MG63 (cell line): ENCODE results near the gene LSM5. TPM values are rescaled to one million over a fixed set of nuclear protein-coding genes. Genes with fewer than 3 reads are reported as not detected.

ENCODE experiments used
- DNase-seq: peaks from one replicate; pipeline ENCODE4 v3.0.0-alpha.2; 2020
- H3K27me3 ChIP-seq: fragments of 250-450 bp; sonication (Bioruptor Pico); 2 replicates; pipeline ENCODE4 v1.5.1; 2020; ENCODE audit warnings: mild to moderate bottlenecking, moderate library complexity
- H3K36me3 ChIP-seq: fragments of 250-450 bp; sonication (Bioruptor Pico); 2 replicates; pipeline ENCODE4 v1.5.1; 2020; ENCODE audit warnings: mild to moderate bottlenecking, moderate library complexity
- H3K4me3 ChIP-seq: fragments of 250-450 bp; sonication (Bioruptor Pico); 2 replicates; pipeline ENCODE4 v1.5.1; 2020; ENCODE audit warnings: mild to moderate bottlenecking, moderate library complexity
- H3K9me3 ChIP-seq: fragments of 250-450 bp; sonication (Bioruptor Pico); 2 replicates; pipeline ENCODE4 v1.5.1; 2020; ENCODE audit warnings: mild to moderate bottlenecking, moderate library complexity
- total RNA-seq: library from RNA; depleted of rRNA; stranded (reverse); fragments of >200 nt; shearing (Covaris generic); gene quantifications from 2 replicates; pipeline ENCODE4 v1.2.3, GENCODE V29; 2014; ENCODE audit warnings: low replicate concordance; rRNA removed

Gene LSM5
- total RNA-seq, result 31.5 and 220 TPM in 2 replicates

DNA sequence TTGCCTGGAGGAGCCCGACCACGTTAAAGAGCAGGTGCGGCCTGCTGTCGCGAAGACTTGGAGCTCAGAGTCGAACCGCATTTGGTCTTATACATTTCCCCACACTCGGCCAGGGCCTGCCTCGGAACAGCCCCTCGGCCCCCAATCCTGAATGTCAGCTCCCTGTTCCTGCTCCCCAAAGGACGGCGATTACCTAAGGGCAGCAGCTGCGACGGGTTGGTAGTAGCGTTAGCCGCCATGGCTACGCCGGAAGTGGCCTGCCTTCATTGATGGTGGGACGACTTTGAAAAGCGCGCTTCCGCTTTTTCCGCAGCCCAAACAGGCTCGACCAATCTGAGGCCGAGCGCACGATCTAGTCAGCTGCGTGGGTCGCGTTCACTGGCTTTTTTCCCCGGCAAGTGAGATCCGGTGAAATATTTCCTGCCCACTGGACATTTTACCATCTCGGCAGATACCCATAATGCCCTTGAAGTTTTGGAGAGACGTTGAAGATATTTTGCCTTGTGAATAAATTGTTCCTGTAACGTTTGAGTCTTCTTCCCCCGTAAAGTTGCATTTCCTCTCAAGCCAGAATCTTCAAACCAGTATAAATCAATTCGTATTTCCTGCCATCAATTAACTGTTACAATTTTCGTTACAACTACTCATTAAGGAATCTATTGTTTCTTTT, at the start of gene LSM5:
Gene LSM5 (minus strand): TSS at position 254 of the 670 bp plus-strand sequence. CDS start 15 bp downstream, at position 239.
- DNase-seq, result peak; percentile 94
- Histone ChIP-seq H3K9me3 (no peaks in the 10 kb centered on the region), H3K36me3 (peaks cover 23% of the 10 kb centered on the region), H3K4me3 (peak within 1 kb of the TSS; percentile 71), H3K27me3 (no peaks in the 10 kb centered on the region)

DNA sequence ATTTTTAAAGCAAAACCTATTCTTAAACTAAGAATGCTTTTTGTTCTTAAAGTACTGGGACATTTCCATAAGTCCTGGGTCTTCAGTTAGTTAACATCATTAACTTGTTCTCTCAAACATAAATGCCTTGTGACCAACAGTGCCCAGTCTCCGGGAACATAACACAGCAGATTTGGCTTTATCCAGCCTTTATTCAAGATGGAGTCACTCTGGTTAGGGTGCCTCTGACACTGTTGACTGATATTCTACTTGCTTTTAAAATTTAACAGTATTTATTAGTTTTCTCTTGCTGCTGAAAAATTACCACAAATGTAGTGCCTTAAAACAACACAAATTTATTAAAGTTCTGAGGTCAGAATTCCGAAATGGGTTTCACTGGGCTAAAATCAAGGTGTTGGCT, 49.2 kb upstream of the LSM5 start:
- no peak overlapping the region for H3K4me3 ChIP-seq
- H3K36me3 ChIP-seq, result peaks cover 7% of the 10 kb centered on the region
- H3K9me3 ChIP-seq, result no peaks in the 10 kb centered on the region
- no peak for DNase-seq
- H3K27me3 ChIP-seq, result no peaks in the 10 kb centered on the region

DNA sequence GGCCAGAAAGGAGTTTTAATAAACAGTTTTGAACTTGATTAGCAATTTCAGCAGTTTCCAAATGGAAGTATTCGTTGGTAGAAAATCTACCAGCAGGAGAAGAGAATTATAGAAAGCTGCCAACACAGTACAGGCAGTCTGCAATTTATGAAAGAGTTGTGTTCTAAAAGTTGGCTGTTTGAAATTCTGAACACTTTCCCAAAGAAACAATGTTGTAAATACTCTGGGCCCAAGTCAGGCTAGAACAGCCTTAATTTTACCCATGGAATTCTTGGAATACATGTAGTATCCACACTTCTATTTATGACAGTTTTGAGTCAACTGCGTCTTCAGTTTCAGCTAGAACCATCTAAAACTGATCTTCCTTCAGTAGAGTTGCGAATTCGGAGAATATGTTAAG, 47.6 kb upstream of the LSM5 start:
- Histone ChIP-seq H3K27me3 (no peaks in the 10 kb centered on the region), H3K36me3 (peaks cover 2% of the 10 kb centered on the region), H3K9me3 (no peaks in the 10 kb centered on the region), H3K4me3 (no peak overlapping the region)
- no peak for DNase-seq

DNA sequence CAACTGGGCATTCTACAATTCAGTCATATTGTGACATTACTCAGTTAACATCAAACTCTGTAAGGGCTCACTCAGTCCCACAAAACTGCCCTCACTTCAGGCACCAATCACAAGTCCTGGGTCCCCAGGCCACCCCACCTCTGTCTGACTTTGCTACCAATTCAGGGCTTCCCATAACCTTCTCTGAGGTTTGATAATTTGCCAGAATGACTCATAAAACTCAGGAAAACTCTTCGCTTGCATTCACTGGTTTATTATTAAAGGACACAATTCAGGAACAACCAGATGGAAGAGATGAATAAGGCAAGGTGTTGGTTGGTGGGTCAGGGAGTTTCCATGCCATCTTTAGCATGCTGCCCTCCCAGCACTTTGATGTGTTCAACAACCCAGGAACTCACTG, 46.4 kb upstream of the LSM5 start:
- no peaks in the 10 kb centered on the region for H3K9me3 ChIP-seq
- H3K4me3 ChIP-seq, result no peak overlapping the region

DNA sequence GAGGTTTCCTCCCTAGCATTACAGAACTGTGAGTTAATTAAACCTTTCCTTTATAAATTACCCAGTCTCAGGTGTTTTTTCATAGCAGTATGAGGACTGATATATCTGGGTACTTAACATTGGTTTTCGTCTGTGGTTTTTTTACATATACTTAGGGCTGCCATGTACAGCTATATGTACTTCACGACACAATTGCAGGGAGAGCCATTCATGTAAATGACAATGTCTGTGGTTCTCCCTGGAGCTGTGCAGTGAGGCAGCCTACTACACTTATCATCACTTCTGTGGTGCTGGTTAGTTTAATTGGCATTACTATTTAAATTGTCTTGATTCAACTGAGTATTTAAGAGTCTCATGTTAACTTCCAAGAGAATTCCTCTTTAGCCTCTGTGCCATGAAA, 45.8 kb upstream of the LSM5 start:
- H3K9me3 ChIP-seq, result no peaks in the 10 kb centered on the region
- H3K27me3 ChIP-seq, result no peaks in the 10 kb centered on the region
- peaks cover 7% of the 10 kb centered on the region for H3K36me3 ChIP-seq
- DNase-seq, result no peak
- H3K4me3 ChIP-seq, result no peak overlapping the region

More for the DNA sequence above, 46.4 kb upstream of the LSM5 start:
- H3K36me3 ChIP-seq, result peaks cover 5% of the 10 kb centered on the region
- no peak for DNase-seq
- no peaks in the 10 kb centered on the region for H3K27me3 ChIP-seq

DNA sequence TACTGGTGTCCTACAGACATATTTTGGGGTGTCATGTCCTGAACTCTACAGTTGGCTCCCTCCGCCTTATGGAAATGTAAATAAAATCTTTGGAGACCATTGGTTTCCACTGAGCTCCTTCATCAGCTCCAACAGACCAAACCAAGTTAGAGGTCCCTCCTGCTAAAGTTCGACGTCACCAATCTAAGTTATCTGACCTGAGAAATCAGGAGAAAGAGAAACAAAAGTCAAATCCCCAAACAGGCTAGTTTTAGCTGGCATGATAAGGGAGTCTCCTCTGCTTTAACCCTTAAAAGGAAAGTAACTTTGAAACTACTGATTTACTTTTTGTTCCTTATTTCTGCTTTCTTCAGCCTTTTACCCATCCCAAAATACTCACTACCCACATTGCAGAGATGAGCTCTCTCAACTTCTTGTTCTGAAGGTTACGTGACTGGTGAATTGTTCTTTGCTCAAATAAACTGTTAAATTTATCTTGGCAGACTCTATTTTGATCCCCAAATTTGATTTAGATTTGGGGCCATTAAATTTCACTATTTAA, 45.1 kb upstream of the LSM5 start:
- Histone ChIP-seq H3K9me3 (no peaks in the 10 kb centered on the region), H3K36me3 (peaks cover 7% of the 10 kb centered on the region), H3K27me3 (no peaks in the 10 kb centered on the region), H3K4me3 (no peak overlapping the region)
- DNase-seq, result no peak

DNA sequence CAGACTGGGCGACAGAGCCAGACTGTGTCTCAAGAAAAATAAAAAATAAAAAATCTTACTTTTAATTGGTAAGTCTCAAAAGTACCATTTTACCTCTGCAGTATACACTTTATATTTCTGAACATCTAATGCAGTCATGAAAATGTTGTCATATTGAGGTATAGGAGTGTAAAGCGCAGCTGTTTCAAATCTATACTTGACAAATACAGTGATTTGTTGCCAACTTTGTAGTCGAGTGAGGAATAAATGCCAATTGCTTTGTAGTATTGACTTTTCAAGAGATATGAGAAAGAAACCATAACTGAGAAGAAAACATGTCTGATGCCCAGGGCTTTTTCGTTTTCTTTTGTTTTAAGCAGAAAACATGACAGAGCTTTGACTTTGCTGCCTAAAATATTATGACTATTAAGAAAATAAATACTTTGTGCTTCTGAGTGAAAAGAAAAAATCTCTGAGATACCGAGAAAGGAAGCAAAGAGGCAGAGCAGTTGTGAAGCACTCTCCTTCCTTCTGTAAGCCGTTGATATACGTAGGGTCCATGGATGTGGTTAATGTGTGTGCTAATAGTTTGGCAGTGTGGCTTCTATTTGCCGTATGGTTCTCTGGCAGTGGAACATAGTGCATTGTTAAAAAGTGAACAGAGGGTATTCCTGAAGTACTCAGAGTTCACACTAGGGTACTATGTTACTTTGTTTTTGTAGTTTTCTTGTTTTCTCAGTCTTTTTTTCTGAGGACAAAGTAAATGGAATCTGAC, 43.3 kb upstream of the LSM5 start:
- DNase-seq, result no peak
- H3K9me3 ChIP-seq, result no peaks in the 10 kb centered on the region

DNA sequence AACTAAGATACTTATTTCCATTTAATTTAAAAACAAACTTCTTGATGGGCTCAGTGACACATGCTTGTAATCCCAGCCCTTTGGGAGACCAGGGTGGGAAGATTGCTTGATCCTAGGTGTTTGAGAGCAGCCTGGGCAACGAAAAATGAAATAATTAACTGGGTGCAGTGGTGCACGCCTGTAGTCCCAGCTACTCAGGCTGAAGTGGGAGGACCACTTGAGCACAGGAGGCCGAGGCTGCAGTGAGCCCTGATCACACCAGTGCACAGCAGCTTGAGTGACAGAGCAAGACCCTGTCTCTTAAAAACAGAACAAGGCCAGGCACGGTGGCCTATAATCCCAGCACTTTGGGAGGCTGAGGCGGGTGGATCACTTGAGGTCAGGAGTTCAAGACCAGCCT, 42.5 kb upstream of the LSM5 start:
- Histone ChIP-seq H3K36me3 (peaks cover 7% of the 10 kb centered on the region), H3K4me3 (no peak overlapping the region), H3K9me3 (no peaks in the 10 kb centered on the region), H3K27me3 (no peaks in the 10 kb centered on the region)
- no peak for DNase-seq

More for the DNA sequence above, 43.3 kb upstream of the LSM5 start:
- Histone ChIP-seq H3K36me3 (peaks cover 7% of the 10 kb centered on the region), H3K4me3 (no peak overlapping the region), H3K27me3 (no peaks in the 10 kb centered on the region)

DNA sequence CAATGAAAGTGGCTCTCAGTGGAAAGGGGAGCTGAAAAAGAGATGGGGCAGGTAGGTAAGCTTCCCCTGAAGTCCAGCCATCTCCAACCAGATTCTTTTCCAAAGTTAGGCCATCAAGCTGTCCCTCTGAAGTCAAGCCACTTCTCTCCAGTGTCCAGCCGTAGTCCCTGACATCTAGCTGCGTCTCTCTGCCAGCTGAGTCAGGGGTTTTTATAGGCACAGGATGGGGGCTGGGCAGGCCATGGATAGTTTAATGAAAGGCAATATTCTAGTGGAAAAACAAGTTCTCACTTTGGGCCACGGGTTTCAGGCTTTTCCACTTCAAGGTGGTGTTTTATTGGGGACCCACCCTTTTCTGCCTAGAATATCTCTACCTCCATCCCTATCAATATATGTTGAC, 41.9 kb upstream of the LSM5 start:
- H3K9me3 ChIP-seq, result no peaks in the 10 kb centered on the region
- no peak for DNase-seq
- no peaks in the 10 kb centered on the region for H3K27me3 ChIP-seq
- no peak overlapping the region for H3K4me3 ChIP-seq
- H3K36me3 ChIP-seq, result peaks cover 7% of the 10 kb centered on the region

DNA sequence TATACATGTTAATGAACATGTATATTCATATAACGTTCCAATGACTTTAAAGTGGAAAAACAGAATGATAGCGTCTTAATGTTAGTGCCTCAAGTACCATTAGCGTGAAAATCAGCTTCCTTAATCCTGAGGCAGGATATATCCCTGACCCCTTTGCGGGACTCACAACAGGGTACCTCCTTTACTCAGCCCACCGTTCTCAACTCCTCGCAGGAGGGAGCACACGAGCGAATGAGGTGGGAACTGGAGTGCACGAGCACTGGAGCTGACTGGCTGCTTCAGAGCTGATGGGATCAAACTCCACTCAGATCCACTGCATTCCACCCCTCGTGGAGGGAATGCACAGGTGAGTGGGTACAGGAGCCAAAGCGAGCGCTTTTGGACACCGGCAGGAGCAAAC, 41.2 kb upstream of the LSM5 start:
- H3K36me3 ChIP-seq, result peaks cover 7% of the 10 kb centered on the region
- H3K27me3 ChIP-seq, result no peaks in the 10 kb centered on the region
- H3K9me3 ChIP-seq, result no peaks in the 10 kb centered on the region
- no peak for DNase-seq
- H3K4me3 ChIP-seq, result no peak overlapping the region

DNA sequence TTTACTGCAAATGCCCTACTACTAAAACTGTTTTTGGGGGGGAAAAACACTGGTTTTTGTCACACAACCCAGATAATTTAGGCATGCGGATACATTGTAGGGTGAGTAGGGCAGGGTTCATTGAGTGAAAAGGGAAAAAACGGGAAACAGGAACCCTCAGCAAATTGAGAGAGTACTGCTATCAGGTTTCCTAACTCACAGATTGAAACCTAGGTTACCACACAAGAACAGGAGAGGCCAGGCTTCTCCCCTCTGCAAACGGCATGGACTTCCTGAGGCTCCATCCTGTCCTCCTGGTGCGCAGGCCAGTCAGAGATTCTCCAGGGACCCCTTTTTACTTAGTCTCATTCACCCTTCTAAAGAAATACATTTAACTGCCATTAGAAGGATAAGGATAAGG, 35.7 kb upstream of the LSM5 start:
- peaks cover 15% of the 10 kb centered on the region for H3K36me3 ChIP-seq

DNA sequence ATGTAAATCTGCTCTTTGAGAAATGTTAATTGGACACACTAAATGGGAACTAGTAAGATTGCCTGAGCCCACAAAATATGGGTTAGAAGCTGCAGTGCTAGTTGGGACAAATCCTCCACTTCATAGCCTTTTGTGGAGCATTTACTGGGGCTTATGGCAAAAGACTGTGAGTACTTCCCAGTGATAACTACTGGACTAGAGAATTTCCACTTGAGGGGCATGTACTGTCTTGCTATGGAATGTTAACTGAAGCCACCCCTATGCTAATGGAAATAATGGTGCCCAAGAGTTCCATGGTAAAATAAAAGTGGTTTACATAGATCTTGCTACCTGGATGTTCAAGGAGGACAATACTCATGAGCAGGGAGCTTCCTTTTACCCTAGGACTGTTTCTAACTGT, 34.5 kb upstream of the LSM5 start:
- peaks cover 13% of the 10 kb centered on the region for H3K9me3 ChIP-seq
- peaks cover 25% of the 10 kb centered on the region for H3K36me3 ChIP-seq
- no peaks in the 10 kb centered on the region for H3K27me3 ChIP-seq
- H3K4me3 ChIP-seq, result no peak overlapping the region
- no peak for DNase-seq

More for the DNA sequence above, 35.7 kb upstream of the LSM5 start:
- H3K4me3 ChIP-seq, result no peak overlapping the region
- no peak for DNase-seq
- H3K9me3 ChIP-seq, result peaks cover 2% of the 10 kb centered on the region; the same call in 1 of the 2 replicates
- H3K27me3 ChIP-seq, result no peaks in the 10 kb centered on the region

DNA sequence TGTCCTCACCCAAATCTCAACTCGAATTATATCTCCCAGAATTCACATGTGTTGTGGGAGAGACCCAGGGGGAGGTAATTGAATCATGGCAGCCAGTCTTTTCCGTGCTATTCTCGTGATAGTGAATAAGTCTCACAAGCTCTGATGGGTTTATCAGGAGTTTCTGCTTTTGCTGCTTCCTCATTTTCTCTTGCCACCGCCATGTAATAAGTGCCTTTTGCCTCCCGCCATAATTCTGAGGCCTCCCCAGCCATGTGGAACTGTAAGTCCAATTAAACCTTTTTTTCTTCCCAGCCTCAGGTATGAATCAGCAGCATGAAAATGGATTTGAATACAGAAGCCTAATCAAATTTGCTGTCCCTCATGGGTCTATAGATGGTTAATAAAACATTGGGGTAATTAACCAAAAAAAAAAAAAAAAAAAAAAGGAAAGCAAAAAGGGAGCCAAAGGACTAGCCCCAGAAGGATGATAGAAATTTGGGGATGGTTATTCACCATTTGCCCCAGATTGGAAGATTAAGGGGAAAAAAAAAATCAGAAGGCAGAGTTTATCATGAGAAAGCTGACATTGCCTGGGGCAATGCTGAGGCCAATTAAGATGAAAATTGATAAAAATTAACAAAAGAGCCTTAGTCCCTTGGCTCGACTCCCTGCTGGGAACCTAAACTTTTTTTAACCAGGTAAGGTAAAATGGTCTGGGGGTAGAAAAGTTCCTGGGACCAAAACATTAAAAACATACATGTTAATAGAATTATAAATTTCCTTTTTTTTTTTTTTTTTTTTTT, 32.8 kb upstream of the LSM5 start:
- no peak for DNase-seq
- Histone ChIP-seq H3K9me3 (peaks cover 28% of the 10 kb centered on the region), H3K36me3 (peaks cover 37% of the 10 kb centered on the region), H3K4me3 (no peak overlapping the region), H3K27me3 (no peaks in the 10 kb centered on the region)

DNA sequence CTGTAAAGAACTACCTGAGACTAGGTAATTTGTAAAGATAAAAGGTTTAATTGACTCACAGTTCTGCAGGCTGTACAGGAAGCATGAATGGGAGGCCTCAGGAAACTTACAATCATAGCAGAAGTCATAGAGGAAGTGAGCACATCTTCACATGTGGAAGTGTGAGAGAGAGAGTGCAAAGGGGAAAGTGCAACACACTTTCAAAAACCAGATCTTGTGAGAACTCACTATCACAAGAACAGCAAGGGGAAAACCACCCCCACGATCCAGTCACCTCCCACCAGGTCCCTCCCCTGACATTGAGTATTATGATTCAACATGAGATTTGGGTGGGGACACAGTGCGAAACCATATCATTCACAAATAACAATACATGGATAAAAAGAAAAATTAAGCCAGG, 29.6 kb upstream of the LSM5 start:
- Histone ChIP-seq H3K36me3 (peaks cover 53% of the 10 kb centered on the region), H3K27me3 (no peaks in the 10 kb centered on the region), H3K4me3 (no peak overlapping the region), H3K9me3 (peaks cover 39% of the 10 kb centered on the region)
- no peak for DNase-seq

DNA sequence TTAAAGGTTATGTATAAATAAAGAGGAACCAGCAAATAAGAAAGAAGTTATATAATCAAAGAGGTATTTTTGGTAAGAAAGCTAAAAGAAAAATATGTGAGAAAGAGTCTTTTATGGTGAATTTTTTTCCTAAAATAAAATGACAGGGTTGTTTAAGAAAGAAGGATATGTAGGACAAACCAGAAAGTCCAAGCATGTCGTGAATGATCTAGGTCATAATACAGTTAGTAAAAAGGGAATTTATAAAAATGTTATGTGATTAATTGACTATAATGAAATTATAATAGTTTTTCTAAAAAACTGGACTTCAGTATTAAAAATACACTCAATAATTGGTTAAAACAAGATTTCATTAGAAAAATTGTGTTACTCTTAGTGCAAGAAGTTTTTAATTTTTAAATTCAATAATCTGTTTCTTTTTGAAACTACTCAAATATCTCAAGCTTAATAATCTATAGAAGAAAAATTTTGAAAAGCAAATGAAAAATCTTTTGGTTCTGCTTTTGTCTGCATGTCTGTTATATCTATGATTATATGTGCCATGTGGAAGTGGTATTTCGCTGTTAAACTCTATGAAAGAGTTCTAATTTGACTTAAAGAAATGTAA, 28.5 kb upstream of the LSM5 start:
- no peaks in the 10 kb centered on the region for H3K27me3 ChIP-seq
- DNase-seq, result no peak
- no peak overlapping the region for H3K4me3 ChIP-seq
- H3K9me3 ChIP-seq, result peaks cover 39% of the 10 kb centered on the region
- peaks cover 57% of the 10 kb centered on the region for H3K36me3 ChIP-seq

DNA sequence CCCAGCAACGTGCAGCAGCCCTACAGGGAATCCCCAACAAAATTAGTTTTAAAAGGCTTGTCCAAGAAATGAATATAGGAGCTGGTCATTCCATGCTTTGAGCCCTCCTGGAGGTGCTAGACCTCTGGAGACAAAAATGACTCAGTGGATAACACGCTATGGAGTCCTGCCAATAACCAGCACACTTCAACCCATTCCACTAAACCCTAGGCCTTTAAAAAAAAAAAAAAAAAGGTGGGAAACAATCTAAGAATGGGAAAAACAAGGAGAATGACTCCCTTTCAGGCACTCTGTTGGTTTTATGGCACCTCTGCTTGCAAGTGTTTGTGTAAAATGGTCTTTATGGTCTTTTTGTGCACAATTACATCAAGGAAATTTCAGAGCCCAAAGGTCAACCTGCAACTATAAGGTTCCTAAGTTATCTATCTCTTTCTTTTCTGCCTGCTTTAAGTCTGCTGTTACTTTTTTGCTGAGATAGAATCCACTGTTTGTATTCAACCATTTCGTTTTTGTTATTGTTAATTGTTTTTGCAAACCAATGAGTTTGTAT, 26.4 kb upstream of the LSM5 start:
- Histone ChIP-seq H3K36me3 (peaks cover 61% of the 10 kb centered on the region), H3K9me3 (peaks cover 39% of the 10 kb centered on the region), H3K27me3 (no peaks in the 10 kb centered on the region), H3K4me3 (no peak overlapping the region)
- DNase-seq, result no peak
